Cardiac muscle cell (in vitro differentiated cells and primary cell): ENCODE results near the gene ACACA. TPM values are rescaled to one million over a fixed set of nuclear protein-coding genes. Genes with fewer than 3 reads are reported as not detected.

Experiments used
- DNase-seq, 2 donors: peaks; one replicate each; pipeline versions ENCODE4 v3.0.0 to v3.0.0-alpha.2; 2010 to 2017; ENCODE audit warnings: low read depth in 1 of 2, low spot score in 1 of 2
- H3K27ac ChIP-seq: fragments of 200-600 bp; sonication (generic); 2 replicates; pipeline ENCODE4 v1.5.1; 2016
- H3K27me3 ChIP-seq: fragments of 200-600 bp; sonication (generic); 2 replicates; pipeline ENCODE4 v1.6.0; 2016; ENCODE audit warnings: control low read depth
- H3K36me3 ChIP-seq: fragments of 200-600 bp; sonication (generic); 2 replicates; pipeline ENCODE4 v1.5.1; 2016; ENCODE audit warnings: control low read depth
- H3K4me1 ChIP-seq: fragments of 200-600 bp; sonication (generic); 2 replicates; pipeline ENCODE4 v1.8.1; 2017; ENCODE audit warnings: low read depth, mild to moderate bottlenecking, mixed run types
- H3K4me3 ChIP-seq: fragments of 200-600 bp; sonication (generic); 2 replicates; pipeline ENCODE4 v1.5.1; 2016; ENCODE audit warnings: mild to moderate bottlenecking
- H3K9me3 ChIP-seq: fragments of 200-600 bp; sonication (generic); 2 replicates; pipeline ENCODE4 v1.5.1; 2017; ENCODE audit warnings: low read depth, mild to moderate bottlenecking, control low read depth
- polyA plus RNA-seq: library from polyadenylated mRNA; unstranded; fragments of >200 nt; fragmentation: Nextera tagmentation; extraction: Ambion mirVana; gene quantifications from 2 replicates; pipeline ENCODE4 v1.2.1, GENCODE V29; 2016
- total RNA-seq: library from RNA; depleted of rRNA; stranded (reverse); fragments of >200 nt; gene quantifications from 2 replicates; pipeline ENCODE4 v1.2.3, GENCODE V29; 2016
- TF ChIP-seq, protein P1 (sequence below): IDR thresholded peaks from 2 replicates; pipeline ENCODE4 v1.5.1; 2012; ENCODE audit warnings: low read depth, mild to moderate bottlenecking, low read length

ACACA gene
- total and polyA plus RNA-seq, 2 experiments from 2014 or later = 42.5 to 47.6 TPM

DNA sequence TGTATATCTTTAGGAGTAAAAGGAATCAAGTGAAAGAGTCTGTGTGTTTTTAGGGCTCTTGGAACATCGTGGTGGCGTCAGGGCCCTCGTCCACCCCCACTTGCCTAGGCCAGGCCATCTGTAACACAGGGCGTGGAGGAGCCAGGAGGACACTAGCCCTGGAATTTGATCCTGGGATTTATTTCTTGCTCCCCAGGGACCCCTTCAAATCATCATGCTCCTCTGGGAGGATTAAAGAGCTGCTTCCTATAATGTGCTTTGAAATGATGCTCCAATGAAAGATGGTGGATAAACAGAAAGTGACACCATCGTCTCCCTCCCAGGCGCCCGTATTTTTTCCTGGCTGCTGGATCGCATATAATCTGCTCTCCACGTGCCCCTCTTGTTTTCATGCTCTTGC, 344.6 kb downstream of the ACACA start:
- TF ChIP-seq, protein P1, sequence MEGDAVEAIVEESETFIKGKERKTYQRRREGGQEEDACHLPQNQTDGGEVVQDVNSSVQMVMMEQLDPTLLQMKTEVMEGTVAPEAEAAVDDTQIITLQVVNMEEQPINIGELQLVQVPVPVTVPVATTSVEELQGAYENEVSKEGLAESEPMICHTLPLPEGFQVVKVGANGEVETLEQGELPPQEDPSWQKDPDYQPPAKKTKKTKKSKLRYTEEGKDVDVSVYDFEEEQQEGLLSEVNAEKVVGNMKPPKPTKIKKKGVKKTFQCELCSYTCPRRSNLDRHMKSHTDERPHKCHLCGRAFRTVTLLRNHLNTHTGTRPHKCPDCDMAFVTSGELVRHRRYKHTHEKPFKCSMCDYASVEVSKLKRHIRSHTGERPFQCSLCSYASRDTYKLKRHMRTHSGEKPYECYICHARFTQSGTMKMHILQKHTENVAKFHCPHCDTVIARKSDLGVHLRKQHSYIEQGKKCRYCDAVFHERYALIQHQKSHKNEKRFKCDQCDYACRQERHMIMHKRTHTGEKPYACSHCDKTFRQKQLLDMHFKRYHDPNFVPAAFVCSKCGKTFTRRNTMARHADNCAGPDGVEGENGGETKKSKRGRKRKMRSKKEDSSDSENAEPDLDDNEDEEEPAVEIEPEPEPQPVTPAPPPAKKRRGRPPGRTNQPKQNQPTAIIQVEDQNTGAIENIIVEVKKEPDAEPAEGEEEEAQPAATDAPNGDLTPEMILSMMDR = no peak
- Histone ChIP-seq H3K36me3 (no peaks in the 10 kb centered on the region), H3K4me3 (no peak overlapping the region), H3K27ac (no peak overlapping the region), H3K27me3 (peaks cover 22% of the 10 kb centered on the region), H3K4me1 (no peaks in the 10 kb centered on the region), H3K9me3 (no peaks in the 10 kb centered on the region)
- no peak for DNase-seq

- TF ChIP-seq, protein P1 = no peak
- no peaks in the 10 kb centered on the region for H3K9me3 ChIP-seq
- no peaks in the 10 kb centered on the region for H3K36me3 ChIP-seq
- H3K27ac ChIP-seq = no peak overlapping the region
- peaks cover 11% of the 10 kb centered on the region for H3K27me3 ChIP-seq
- H3K4me3 ChIP-seq = no peak overlapping the region
- H3K4me1 ChIP-seq = no peaks in the 10 kb centered on the region
- DNase-seq = no peak
These were observed 345.7 kb downstream of the ACACA start for GRCh38 chr17:37060928-37061327.

DNA sequence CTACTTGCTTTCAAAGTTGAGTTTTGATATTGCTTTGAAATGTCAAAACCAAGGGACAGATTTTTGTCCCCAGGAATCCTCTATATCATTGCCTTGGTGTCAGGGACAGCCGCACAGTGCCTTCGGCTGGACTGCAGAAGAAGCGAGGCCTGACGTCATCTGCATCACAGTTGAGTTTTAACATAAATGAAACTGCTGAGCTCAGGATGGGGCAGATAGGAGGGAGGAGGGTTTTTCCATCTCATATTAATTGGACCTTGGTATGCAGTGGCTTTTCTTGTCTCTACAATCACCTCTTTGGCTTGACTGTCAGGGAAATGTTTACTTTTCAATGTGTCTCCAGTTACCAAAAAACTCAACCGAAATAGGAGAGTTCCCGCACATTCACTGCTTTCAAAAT, 346.5 kb downstream of the ACACA start:
- DNase-seq = no peak
- Histone ChIP-seq H3K9me3 (no peaks in the 10 kb centered on the region), H3K27me3 (peaks cover 3% of the 10 kb centered on the region), H3K4me1 (no peaks in the 10 kb centered on the region), H3K27ac (no peak overlapping the region), H3K4me3 (no peak overlapping the region), H3K36me3 (no peaks in the 10 kb centered on the region)
- TF ChIP-seq, protein P1 = no peak

DNA sequence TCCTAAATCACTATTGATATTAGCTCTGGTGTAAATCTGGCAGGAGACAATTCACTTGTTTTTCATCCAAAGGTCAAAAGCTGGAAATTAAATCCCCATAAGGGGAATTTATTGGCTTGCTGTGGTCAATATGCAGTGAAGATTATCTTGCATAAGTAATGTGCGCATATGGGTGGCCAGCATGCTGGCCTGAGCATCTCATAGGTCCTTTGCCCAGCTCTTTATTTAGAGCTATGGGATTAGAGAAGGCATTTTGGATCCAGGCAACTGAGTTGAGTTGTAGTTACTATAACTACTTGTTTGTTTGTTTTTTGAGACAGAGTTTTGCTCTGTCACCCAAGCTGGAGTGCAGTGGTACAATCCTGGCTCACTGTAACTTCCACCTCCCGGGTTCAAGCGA, 347.1 kb downstream of the ACACA start:
- TF ChIP-seq, protein P1 = no peak
- Histone ChIP-seq H3K27me3 (no peaks in the 10 kb centered on the region), H3K9me3 (no peaks in the 10 kb centered on the region), H3K4me3 (no peak overlapping the region), H3K36me3 (no peaks in the 10 kb centered on the region), H3K4me1 (no peaks in the 10 kb centered on the region), H3K27ac (no peak overlapping the region)
- no peak for DNase-seq

- Histone ChIP-seq H3K36me3 (no peaks in the 10 kb centered on the region), H3K27me3 (no peaks in the 10 kb centered on the region), H3K4me1 (no peaks in the 10 kb centered on the region), H3K27ac (no peak overlapping the region), H3K4me3 (no peak overlapping the region), H3K9me3 (no peaks in the 10 kb centered on the region)
- TF ChIP-seq, protein P1 = no peak
- DNase-seq = no peak
These were observed 350.0 kb downstream of the ACACA start for GRCh38 chr17:37056622-37057021.

DNA sequence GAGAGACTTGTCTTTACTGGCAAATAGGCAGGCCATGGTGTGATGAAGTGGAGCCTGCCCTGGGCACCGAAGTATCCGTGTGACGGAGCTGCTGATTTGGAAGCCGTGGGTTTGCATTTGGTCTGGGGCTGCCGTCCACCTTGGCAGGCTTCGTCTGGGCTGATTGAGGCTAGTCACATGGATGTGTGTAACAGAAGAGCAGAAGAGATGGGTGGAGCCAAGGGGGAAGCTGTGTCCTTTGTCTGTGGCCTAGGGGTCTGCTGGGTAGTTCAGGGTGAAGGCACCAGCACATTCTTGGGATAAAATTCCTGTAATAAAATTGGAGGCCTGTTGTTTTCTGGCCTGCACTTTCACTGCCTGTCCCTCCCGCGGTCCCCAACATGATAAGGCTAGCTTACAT, 351.7 kb downstream of the ACACA start:
- Histone ChIP-seq H3K27me3 (no peaks in the 10 kb centered on the region), H3K4me1 (no peaks in the 10 kb centered on the region), H3K36me3 (no peaks in the 10 kb centered on the region), H3K27ac (no peak overlapping the region), H3K9me3 (no peaks in the 10 kb centered on the region), H3K4me3 (no peak overlapping the region)
- TF ChIP-seq, protein P1 = no peak
- DNase-seq = no peak
